Esophagus (tissue), 2 donors: ENCODE measurements around the gene ZNF324. TPM values are rescaled to one million over a fixed set of nuclear protein-coding genes. Genes with fewer than 3 reads are reported as not detected.
A peak's percentile ranks its signal among the peaks of the same experiment; 100 is the strongest.
"Not testable (repeated sequence)": the region's sequence is repeated elsewhere in the genome, so short reads cannot be mapped to it uniquely, and the experiment has no call there.

Experiments used
- H3K27ac ChIP-seq, 2 donors: one replicate each; pipeline ENCODE4 v1.5.1; 2013; ENCODE audit warnings: low read depth in 2 of 2, mild to moderate bottlenecking in 2 of 2, inconsistent platforms in 1 of 2, low read length in 1 of 2, moderate library complexity in 1 of 2
- H3K27me3 ChIP-seq, 2 donors: one replicate each; pipeline ENCODE4 v1.6.1; 2013; ENCODE audit warnings: low read length in 2 of 2, control low read depth in 1 of 2, mild to moderate bottlenecking in 1 of 2; ENCODE audit not compliant: insufficient read depth in 2 of 2, control insufficient read depth in 1 of 2
- H3K36me3 ChIP-seq, 2 donors: one replicate each; pipeline ENCODE4 v1.6.1; 2013; ENCODE audit warnings: low read length in 1 of 2; ENCODE audit not compliant: control insufficient read depth in 2 of 2, insufficient read depth in 2 of 2
- H3K4me1 ChIP-seq, 2 donors: one replicate each; pipeline ENCODE4 v1.6.1; 2013; ENCODE audit warnings: low read length in 1 of 2; ENCODE audit not compliant: control insufficient read depth in 2 of 2, insufficient read depth in 2 of 2
- H3K4me3 ChIP-seq, 2 donors: one replicate each; pipeline ENCODE4 v1.5.1; 2013; ENCODE audit warnings: low read length in 2 of 2, mild to moderate bottlenecking in 2 of 2, low read depth in 1 of 2, moderate library complexity in 1 of 2
- H3K9me3 ChIP-seq, 2 donors: one replicate each; pipeline ENCODE4 v1.6.1; 2013; ENCODE audit warnings: mild to moderate bottlenecking in 2 of 2, low read depth in 1 of 2, low read length in 1 of 2, moderate library complexity in 1 of 2; ENCODE audit not compliant: control insufficient read depth in 2 of 2, insufficient read depth in 1 of 2
- WGBS, 2 donors: extraction: QIAGEN DNeasy Blood & Tissue Kit; methylation state at CpG; one replicate each; pipeline ENCODE4 v1.1.7; 2013; 5-methylcytosine and 5-hydroxymethylcytosine counted together
- polyA plus RNA-seq, 2 donors: library from polyadenylated mRNA; stranded (reverse); fragments of 200-250 nt; gene quantifications; one replicate each; pipeline ENCODE4 v1.2.3, GENCODE V29; 2013
- donor health status: healthy with polysubstance abuse.
- donor health status: Bipolar disorder and iron deficiency.

ZNF324 gene
- 1 to 10 TPM; 5.1 to 5.6 TPM for polyA plus RNA-seq

DNA sequence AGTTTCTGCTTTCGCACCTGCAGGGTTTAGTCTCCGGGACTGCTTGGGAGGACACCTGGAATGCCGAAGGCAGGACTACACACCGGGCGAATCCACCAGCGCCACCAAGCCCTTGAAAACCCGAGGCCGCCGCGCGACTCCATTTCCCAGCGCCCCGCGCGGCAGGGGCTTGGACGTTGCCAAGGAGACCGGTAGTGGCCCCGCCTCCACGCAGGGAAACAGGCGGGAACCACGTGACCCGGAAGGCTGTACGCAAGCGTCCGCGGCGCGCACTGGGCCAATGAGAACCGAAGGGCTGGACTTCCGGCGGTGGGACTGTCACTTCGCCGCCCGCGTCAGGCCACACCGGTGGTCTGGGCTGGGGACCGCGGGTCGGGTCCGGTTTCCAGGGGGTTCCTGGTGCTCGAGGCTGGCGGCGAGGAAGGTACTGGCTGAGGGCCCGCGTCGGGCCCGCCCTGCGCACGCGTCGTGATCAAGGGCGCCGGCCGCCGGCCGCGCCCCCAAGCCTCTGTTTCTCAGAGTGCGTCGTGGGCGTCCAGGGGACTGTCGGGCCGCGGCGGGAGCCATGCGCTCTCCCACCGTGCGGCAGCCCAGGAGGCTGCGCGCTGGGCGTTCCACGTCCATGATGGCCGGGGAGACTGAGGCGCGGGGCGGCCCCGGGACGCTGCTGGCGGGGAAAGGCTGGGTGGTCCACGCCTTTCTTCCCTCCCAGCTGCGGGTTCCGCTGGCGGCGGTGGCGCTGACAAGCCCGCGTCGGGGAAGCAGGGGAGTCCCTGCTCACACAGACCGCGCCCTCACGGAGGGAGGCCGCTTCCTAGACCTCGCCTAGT lies at the start of gene ZNF324:
TSS of gene ZNF324 (plus strand) at position 321 of the 830 bp plus-strand sequence. CDS start 2,106 bp downstream, outside the sequence.
- Histone ChIP-seq H3K36me3 (peaks cover 12 to 21% of the 10 kb centered on the region in 2 donors), H3K9me3 (no peaks in the 10 kb centered on the region), H3K4me3 (peak within 1 kb of the TSS; percentile 82 to 96), H3K27ac (peak within 1 kb of the TSS; percentile 59 to 80), H3K27me3 (no peaks in the 10 kb centered on the region), H3K4me1 (peaks cover 4 to 11% of the 10 kb centered on the region in 2 donors)
- WGBS, 2 donors, result 0 to 1% methylated on average over 68 to 92 of the region's 92 CpGs

DNA sequence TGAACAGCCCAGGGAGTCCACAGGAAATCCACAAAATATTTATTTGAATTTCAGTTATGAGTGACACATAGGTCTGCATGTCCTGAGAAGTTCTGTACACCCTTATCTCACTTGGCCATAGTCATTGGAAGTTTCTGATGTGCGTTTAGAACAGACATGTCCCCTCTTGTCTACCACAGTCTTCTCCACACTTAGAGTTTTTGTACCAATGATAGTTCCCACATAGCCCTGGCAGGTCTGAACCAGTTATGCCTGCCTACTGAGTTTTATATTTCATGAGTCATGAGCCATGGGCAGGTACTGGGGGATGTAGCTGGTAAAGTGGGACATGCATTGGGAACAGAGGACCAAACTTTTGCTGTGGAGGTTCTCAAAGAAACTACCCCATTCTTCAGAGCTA lies 38.3 kb upstream of the ZNF324 start:
- 34 to 71% methylated on average over 1 of the region's 1 CpG for WGBS, 2 donors
- H3K4me1 ChIP-seq, result no peaks in the 10 kb centered on the region
- no peak overlapping the region for H3K27ac ChIP-seq
- H3K4me3 ChIP-seq, result no peak overlapping the region
- H3K27me3 ChIP-seq, result no peaks in the 10 kb centered on the region
- H3K36me3 ChIP-seq, result peaks cover 3 to 4% of the 10 kb centered on the region in 2 donors
- H3K9me3 ChIP-seq, result peaks cover 42 to 49% of the 10 kb centered on the region in 2 donors

DNA sequence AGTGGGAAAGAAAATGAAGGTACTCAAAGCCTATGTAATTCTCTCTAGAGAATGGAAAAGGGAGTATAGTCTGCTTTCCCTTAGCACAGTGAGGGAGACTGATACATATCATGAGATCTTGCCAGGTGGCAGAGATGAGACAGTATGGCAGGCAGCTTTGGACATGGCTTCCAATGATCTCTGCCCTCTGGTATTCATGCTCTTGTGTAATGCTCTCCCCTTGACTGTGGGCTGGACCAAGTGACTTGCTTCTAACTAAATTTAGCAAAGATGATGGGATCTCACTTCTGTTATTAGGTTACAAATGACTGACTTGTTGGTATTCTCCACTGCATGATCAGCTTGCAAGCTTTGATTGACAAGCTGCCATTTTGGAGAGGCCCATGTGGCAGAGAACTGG lies 37.1 kb upstream of the ZNF324 start:
- Histone ChIP-seq H3K27ac (no peak overlapping the region), H3K36me3 (peaks cover 12 to 13% of the 10 kb centered on the region in 2 donors), H3K9me3 (peaks cover 52 to 59% of the 10 kb centered on the region in 2 donors), H3K4me1 (no peaks in the 10 kb centered on the region), H3K4me3 (no peak overlapping the region), H3K27me3 (no peaks in the 10 kb centered on the region)

DNA sequence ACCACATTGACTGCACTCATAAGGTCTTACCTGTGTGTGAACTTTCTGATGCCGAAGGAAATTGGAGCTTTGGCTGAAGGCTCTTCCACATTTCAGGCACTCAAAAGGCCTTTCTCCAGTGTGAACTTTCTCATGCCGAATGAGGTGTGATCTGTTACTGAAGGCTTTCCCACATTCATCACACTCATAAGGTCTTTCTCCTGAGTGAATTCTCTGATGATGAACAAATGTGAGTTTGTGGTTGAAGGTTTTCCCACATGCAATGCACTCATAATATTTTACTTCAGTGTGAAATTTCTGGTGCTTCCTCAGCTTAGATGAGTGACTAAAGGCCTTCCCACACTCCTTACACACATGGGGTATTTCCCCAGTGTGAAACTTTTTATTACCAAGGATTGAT lies 32.7 kb upstream of the ZNF324 start:
- no peaks in the 10 kb centered on the region for H3K27me3 ChIP-seq
- peaks cover 22 to 23% of the 10 kb centered on the region in 2 donors for H3K36me3 ChIP-seq
- H3K4me3 ChIP-seq, result no peak overlapping the region
- peaks cover 0 to 3% of the 10 kb centered on the region in 2 donors for H3K4me1 ChIP-seq
- H3K27ac ChIP-seq, result no peak overlapping the region
- WGBS, 2 donors, result 95 to 97% methylated on average over 2 of the region's 2 CpGs
- H3K9me3 ChIP-seq, result peaks cover 53 to 68% of the 10 kb centered on the region in 2 donors

DNA sequence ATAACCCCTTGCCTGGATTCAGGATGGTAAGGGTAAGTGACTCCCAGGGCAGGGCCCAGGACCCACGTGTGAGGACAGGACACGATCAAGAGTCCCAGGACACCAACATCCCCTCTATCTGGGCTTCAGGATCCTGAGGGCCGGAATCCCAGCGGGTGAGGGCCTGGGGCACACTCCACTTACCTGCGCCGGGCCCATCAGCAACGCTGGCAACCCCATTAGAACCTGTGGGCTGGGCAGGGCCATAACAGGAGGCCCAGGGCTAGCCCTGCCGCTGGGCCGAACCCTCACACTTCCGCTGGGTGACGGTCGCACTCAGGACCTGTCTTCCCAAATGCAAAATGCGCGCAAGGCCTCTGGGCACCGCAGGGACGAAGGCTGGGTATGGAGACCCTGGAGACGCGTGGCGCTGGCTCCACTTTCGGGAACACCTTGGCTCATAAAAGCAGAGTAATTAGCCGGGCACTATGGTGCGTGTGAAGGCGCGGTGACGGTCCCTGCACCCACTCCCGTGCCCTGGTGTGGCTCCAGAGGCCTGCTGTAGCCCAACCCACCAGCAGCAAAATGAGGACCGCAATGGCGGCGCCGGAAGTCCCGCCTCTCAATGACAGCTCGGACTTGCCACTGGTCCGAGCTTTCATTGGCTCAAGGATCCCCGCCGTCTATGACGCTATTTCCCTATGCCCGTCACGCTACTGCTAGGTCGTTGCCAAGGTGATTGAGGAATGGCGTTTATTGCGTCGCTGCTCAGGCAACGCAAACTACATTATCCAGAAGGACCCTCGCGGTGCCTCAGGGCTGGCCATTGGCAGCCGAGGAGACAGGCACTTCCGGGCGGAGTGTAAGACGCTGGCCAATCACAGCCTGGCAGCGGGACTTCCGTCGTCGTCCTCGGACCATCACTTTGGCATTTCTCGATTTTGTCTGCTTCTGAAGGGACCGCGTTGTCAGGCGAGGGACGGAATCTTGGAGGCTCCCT lies 27.0 kb upstream of the ZNF324 start, which contains the start of gene ZNF132:
TSS of gene ZNF132 (minus strand) at position 578 of the 979 bp plus-strand sequence. CDS start at position 246, 332 bp downstream.
- peaks cover 4 to 10% of the 10 kb centered on the region in 2 donors for H3K4me1 ChIP-seq
- H3K36me3 ChIP-seq, result peaks cover 8 to 11% of the 10 kb centered on the region in 2 donors
- peak within 1 kb of the TSS; percentile 67 to 69 for H3K4me3 ChIP-seq
- peak within 1 kb of the TSS; percentile 39 to 81 for H3K27ac ChIP-seq
- peaks cover 0 to 4% of the 10 kb centered on the region in 2 donors for H3K27me3 ChIP-seq
- 9 to 11% methylated on average over 59 of the region's 59 CpGs for WGBS, 2 donors
- peaks cover 12 to 30% of the 10 kb centered on the region in 2 donors for H3K9me3 ChIP-seq

DNA sequence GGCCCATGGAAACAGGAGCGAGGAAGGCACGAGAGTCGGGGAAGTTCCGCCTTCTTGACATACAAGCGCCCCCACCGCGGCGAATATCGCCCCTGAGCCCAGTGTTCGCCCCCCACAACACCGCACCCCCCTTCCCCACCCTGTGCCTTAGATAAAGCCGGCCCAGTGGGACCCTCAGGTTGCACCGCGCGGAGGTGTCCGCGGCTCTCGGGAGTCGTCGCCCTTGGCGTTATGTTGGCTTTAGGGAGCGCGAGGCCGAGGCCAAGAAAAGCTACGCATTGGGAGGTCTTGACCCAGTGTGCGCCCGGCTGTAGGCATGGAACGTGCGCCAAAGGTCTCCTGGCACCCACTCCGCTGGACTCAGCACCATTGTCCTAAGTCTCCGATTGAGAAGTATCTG lies 26.3 kb upstream of the ZNF324 start:
- H3K27ac ChIP-seq, result peak overlapping the region; percentile 39 to 81
- peaks cover 0 to 4% of the 10 kb centered on the region in 2 donors for H3K27me3 ChIP-seq
- peaks cover 4 to 10% of the 10 kb centered on the region in 2 donors for H3K4me1 ChIP-seq
- WGBS, 2 donors, result 27 to 28% methylated on average over 29 to 31 of the region's 31 CpGs
- peak overlapping the region; percentile 67 to 69 for H3K4me3 ChIP-seq
- peaks cover 7 to 8% of the 10 kb centered on the region in 2 donors for H3K36me3 ChIP-seq
- peaks cover 10 to 26% of the 10 kb centered on the region in 2 donors for H3K9me3 ChIP-seq

DNA sequence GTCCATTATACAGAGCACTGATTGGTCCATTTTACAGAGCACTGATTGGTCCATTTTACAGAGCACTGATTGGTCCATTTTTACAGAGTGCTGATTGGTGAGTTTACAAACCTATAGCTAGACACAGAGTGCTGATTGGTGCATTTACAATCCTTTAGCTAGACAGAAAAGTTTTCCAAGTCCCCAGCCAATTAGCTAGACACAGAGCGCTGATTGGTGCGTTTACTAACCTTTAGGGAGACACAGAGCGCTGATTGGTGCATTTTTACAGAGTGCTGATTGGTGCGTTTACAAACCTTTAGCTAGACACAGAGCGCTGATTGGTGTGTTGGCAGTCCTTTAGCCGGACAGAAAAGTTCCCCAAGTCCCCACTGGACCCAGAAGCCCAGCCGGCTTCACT lies 23.9 kb upstream of the ZNF324 start:
- 91 to 93% methylated on average over 7 of the region's 7 CpGs for WGBS, 2 donors
- peaks cover 4 to 10% of the 10 kb centered on the region in 2 donors for H3K4me1 ChIP-seq
- not testable (repeated sequence) for H3K27me3 ChIP-seq, H3K4me3 ChIP-seq, H3K36me3 ChIP-seq, H3K27ac ChIP-seq
- H3K9me3 ChIP-seq, result peaks cover 4 to 14% of the 10 kb centered on the region in 2 donors

DNA sequence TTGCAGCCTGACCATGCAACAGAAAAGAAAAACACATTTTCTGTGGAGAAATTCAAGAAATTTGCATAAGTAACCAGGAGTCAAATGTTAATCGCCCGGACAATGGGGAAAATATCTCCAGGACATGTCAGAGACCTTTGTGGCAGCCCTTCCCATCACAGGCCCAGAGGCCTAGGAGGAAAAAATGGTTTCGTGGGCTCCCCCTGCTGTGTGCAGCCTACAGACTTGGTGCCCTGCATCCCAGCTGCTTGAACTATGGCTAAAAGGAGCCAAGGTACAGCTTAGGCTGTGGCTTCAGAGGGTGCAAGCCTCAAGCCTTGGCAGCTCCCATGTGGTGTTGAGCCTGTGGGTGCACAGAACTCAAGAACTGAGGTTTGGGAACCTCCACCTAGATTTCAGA lies 18.0 kb upstream of the ZNF324 start:
- H3K36me3 ChIP-seq, H3K27me3 ChIP-seq, H3K4me3 ChIP-seq, H3K4me1 ChIP-seq, H3K9me3 ChIP-seq, H3K27ac ChIP-seq: not testable (repeated sequence)
- 73 to 75% methylated on average over 3 of the region's 3 CpGs for WGBS, 2 donors

DNA sequence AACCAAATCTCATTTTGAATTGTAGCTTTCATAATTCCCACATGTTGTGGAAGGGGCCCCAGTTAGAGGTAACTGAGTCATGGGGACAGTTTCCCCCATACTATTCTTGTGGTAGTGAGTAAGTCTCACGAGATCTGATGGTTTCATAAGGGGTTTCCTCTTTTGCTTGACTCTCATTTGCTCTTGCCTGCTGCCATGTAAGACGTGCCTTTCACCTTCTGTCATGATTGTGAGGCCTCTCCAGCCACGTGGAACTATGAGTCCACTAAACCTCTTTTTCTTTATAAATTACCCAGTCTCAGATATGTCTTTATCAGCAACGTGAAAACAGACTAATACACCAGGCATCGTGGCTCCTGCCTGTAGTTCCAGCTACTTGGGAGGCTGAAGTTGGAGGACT lies 16.9 kb upstream of the ZNF324 start:
- H3K9me3 ChIP-seq, H3K4me1 ChIP-seq, H3K27me3 ChIP-seq, H3K4me3 ChIP-seq, H3K27ac ChIP-seq: not testable (repeated sequence)
- peaks cover 5 to 12% of the 10 kb centered on the region in 2 donors for H3K36me3 ChIP-seq
- WGBS, 2 donors, result 53 to 58% methylated on average over 5 of the region's 5 CpGs
